ENCODE results near the gene TMEM250.

The TMEM250 gene

DNA sequence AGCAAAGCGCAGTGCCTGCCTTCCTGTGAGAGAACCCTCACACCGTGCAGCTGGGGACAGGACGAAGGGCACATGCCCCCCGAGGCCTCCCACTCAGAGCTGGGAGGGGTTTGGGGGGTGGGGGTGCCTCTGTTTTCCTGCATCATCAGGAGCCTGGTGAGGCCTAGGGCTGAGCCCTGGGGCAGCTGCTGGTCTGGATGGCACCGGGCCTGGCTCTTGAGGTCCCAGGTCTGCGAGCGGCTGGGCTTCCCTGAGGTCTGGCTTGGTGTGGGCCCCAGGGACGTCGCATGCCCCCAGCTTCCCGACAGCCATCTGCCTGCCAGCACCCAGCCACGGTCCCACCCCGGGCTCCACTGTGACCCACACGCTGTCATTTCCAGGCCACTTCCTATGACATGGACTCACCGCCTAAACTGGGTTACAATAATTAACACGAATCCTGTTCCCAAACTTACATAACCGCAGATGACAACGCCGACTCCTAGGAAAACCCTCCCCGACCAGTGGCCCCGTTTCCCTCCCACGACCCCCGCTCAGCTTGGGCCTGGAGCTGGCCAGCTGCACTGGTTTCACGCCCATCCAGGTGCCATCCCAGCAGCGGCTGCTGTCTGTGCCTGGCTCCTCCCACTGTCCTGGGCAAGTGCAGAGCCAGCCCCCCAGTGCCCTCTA, 32.3 kb downstream of the TMEM250 start:
- DNase-seq (ENCODE audit: low read depth) = no peak
- TF ChIP-seq, protein P1, sequence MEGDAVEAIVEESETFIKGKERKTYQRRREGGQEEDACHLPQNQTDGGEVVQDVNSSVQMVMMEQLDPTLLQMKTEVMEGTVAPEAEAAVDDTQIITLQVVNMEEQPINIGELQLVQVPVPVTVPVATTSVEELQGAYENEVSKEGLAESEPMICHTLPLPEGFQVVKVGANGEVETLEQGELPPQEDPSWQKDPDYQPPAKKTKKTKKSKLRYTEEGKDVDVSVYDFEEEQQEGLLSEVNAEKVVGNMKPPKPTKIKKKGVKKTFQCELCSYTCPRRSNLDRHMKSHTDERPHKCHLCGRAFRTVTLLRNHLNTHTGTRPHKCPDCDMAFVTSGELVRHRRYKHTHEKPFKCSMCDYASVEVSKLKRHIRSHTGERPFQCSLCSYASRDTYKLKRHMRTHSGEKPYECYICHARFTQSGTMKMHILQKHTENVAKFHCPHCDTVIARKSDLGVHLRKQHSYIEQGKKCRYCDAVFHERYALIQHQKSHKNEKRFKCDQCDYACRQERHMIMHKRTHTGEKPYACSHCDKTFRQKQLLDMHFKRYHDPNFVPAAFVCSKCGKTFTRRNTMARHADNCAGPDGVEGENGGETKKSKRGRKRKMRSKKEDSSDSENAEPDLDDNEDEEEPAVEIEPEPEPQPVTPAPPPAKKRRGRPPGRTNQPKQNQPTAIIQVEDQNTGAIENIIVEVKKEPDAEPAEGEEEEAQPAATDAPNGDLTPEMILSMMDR (IDR thresholded peaks at IDR 0.05; ENCODE audit: control insufficient read depth, insufficient read depth, low read depth, low read length, missing control alignments) = no peak
- no peak overlapping the region for H3K4me3 ChIP-seq (ENCODE audit: control insufficient read depth, low read depth, low read length)

DNA sequence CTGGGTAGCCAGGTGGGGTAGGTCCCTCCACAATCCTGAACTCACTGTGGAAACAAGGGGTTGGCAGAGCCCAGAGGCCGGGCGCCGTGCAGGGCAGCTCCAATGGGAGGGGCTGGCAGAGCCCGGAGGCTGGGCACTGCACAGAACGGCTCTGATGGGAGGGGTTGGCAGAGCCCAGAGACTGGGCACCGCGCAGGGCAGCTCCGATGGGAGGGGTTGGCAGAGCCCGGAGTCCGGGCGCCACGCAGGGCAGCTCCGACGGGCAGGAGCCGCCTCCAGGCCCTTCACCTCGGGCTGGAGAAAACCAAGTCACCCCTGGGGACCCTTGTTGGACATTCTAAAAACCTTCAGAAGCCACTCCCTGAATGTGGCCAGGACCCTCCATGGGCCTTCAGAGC, 32.9 kb downstream of the TMEM250 start:
- no peak overlapping the region for H3K4me3 ChIP-seq (ENCODE audit: control insufficient read depth, low read depth, low read length)
- TF ChIP-seq, protein P1 (IDR thresholded peaks at IDR 0.05; ENCODE audit: control insufficient read depth, insufficient read depth, low read depth, low read length, missing control alignments) = no peak
- no peak for DNase-seq (ENCODE audit: low read depth)

DNA sequence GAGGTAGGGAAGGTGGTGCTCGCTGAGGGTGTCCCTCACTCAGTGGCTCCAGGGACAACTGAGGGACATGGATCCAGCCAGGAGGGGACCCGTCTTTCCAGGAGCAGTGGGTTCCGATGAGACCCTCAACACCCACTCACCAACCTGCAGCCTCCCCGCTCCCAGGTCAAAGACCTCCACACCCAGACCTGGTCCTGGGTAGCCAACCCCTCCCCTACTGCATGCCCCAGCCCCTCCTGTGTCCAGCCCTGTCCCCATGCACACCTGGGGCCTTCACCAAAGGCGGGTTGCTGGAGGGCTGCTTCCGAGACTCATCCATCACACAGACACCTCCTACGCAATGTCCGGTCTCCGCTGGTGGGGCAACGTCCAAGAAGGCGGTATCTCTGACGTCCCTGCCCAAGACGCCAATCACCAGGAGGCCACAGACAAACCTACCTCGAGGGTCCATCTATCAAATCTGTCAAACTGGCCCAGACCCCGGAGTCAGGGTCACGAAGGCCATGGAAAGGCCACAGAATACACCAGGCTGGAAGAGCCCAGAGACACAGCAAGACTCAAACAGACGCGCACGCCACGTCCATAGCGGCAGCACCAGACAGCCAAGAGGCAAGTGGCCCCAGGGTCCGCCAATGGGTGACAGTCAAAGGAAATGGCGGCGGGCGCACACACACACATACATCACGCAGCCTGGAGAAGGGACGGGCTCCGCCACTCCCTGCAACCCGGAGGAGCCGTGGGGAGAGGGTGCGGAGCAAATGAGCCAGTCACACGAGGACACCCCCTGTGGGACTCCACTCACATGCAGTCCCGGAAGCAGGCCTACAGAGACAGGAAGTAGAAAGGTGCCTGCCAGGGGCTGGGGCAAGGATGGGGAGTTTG, 34.4 kb downstream of the TMEM250 start:
- no peak overlapping the region for H3K4me3 ChIP-seq (ENCODE audit: control insufficient read depth, low read depth, low read length)
- DNase-seq (ENCODE audit: low read depth) = no peak
- TF ChIP-seq, protein P1 (IDR thresholded peaks at IDR 0.05; ENCODE audit: control insufficient read depth, insufficient read depth, low read depth, low read length, missing control alignments) = no peak

DNA sequence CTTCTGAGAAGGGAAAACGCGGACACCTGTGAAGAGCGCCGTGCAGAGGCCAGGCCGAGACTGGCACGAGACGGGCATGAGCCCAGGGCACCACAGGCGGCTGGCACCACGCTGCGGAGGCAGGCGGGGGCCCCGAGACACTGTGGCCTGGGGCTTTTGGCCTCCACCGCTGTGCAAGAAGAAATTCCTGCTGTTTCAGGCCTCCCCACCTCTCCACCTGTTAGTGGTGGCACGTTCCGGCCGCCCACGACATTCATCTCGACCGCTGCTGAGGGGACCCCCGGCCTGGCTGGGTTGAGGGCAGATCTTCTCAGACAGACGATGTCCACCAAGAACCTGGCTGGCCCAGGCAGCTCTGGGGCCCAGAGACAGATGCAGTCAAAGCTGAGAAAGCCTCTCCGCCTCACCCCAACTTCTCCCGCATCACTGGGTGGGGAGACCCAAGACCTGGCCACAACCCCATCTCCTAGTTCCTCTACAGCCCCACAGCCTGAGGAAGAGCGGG, 35.1 kb downstream of the TMEM250 start:
- DNase-seq (ENCODE audit: low read depth) = no peak
- TF ChIP-seq, protein P1 (IDR thresholded peaks at IDR 0.05; ENCODE audit: control insufficient read depth, insufficient read depth, low read depth, low read length, missing control alignments) = no peak
- H3K4me3 ChIP-seq (ENCODE audit: control insufficient read depth, low read depth, low read length) = no peak overlapping the region

DNA sequence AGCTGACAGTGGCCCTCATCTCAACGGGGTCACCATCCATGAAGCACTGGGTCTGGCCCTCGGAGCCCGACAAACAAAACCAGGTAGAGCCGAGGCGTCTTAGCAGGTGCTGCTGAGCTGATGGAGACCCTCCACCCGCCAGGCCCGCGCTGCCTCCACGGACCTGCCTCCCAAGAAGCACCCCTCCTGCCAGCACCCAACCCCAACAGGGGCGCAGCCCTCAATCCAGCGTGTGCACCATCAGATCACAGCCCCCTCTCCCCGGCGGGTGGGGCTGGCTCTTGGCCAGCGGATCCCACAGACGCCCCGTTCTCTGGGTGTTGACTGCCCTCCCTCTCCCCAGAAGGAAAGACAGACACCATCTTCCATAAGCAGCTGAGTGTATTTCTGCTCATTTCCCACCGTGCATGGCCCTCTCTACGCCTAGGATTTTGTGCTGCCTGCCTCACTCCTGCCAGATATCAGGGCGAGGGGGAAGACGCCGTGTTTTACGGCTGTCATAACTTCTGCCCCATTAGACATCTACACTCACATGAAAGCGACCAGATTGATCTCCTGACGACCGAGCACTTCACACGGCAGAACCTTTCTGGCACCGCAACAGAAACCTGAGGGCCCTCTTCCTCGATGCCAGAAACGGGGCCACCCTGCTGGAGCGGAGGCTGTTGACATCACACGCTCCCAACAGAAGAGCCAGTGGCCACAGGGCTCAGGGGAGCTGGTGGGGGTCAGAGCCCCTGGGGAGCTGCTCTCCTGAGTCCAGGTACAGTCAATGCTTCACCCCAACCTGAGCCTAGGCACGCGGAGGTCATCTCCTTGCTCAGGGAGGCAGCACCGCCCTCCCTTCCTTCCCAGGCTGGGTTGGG, 35.9 kb downstream of the TMEM250 start:
- TF ChIP-seq, protein P1 (IDR thresholded peaks at IDR 0.05; ENCODE audit: control insufficient read depth, insufficient read depth, low read depth, low read length, missing control alignments) = no peak
- H3K4me3 ChIP-seq (ENCODE audit: control insufficient read depth, low read depth, low read length) = no peak overlapping the region
- DNase-seq (ENCODE audit: low read depth) = no peak

All from AG09309 (cell line).